AG04450 (cell line): ENCODE data around the gene TTC3. TPM values are rescaled to one million over a fixed set of nuclear protein-coding genes. Genes with fewer than 3 reads are reported as not detected.

Experiments
- CTCF ChIA-PET: fragments of 300-600, 350-600 bp; formaldehyde crosslinking; extraction: SDS; loops from one replicate; lab custom pipeline; 2022; ENCODE audit warnings: antibody characterized with exemption, inconsistent platforms; lab: Charles Lee
- POLR2A ChIA-PET: fragments of 350-600 bp; formaldehyde crosslinking; extraction: SDS; loops from one replicate; lab custom pipeline; 2021; ENCODE audit warnings: antibody characterized with exemption, inconsistent platforms; lab: Yijun Ruan, JAX
- DNase-seq: peaks from one replicate; pipeline ENCODE4 v3.0.0-alpha.2; 2011; ENCODE audit warnings: low read depth, low spot score
- H3K27ac ChIP-seq: one replicate; pipeline ENCODE4 v1.5.1; 2012; ENCODE audit warnings: low read depth, low read length, control low read depth
- H3K27me3 ChIP-seq: one replicate; pipeline ENCODE4 v1.6.0; 2012; ENCODE audit warnings: low read length; ENCODE audit not compliant: control insufficient read depth, insufficient read depth
- H3K4me3 ChIP-seq: 2 replicates; pipeline ENCODE4 v1.5.1; 2011; ENCODE audit warnings: mild to moderate bottlenecking, low read depth, low read length, control low read depth
- H3K9me3 ChIP-seq: 2 replicates; pipeline ENCODE4 v1.5.1; 2012; ENCODE audit warnings: low read length; ENCODE audit not compliant: control insufficient read depth, insufficient read depth
- CTCF ChIP-seq: IDR thresholded peaks from 2 replicates; pipeline ENCODE4 v1.5.1; 2011; ENCODE audit warnings: low read depth, low read length, control low read depth, inconsistent platforms
- polyA plus RNA-seq: library from polyadenylated mRNA; depleted of rRNA; stranded (reverse); fragments of >200 nt; gene quantifications from 2 replicates; pipeline ENCODE4 v1.2.3, GENCODE V29; 2011

The TTC3 gene
- polyA plus RNA-seq, 1 experiment = 224 TPM

- no peaks in the 10 kb centered on the region for H3K9me3 ChIP-seq
- ChIA-PET CTCF (interaction anchor here (1.2 kb wide), 1 partner anchor 177 kb away, joined by 3 read pairs; no protein-coding TSS in a partner anchor), POLR2A (no interaction called here)
- no peak overlapping the region for H3K27ac ChIP-seq
- no peak for DNase-seq
- H3K4me3 ChIP-seq = no peak overlapping the region
- H3K27me3 ChIP-seq = no peaks in the 10 kb centered on the region
- no peak for TF ChIP-seq CTCF
Observed at GRCh38 chr21:37153935-37154350, 80.9 kb downstream of the TTC3 start.

- no peaks in the 10 kb centered on the region for H3K27me3 ChIP-seq
- no peak for DNase-seq
- H3K27ac ChIP-seq = no peak overlapping the region
- ChIA-PET POLR2A (no interaction called here), CTCF (interaction anchor here (0.6 kb wide), 1 partner anchor 1766 kb away, joined by 3 read pairs; no protein-coding TSS in a partner anchor)
- no peaks in the 10 kb centered on the region for H3K9me3 ChIP-seq
- H3K4me3 ChIP-seq = no peak overlapping the region
- TF ChIP-seq CTCF = no peak
Observed at GRCh38 chr21:37155186-37155585, 82.1 kb downstream of the TTC3 start.

GRCh38 chr21:37157938-37158337 is 84.9 kb downstream of the TTC3 start:
- Histone ChIP-seq H3K27ac (no peak overlapping the region), H3K27me3 (no peaks in the 10 kb centered on the region), H3K9me3 (no peaks in the 10 kb centered on the region), H3K4me3 (no peak overlapping the region)
- no peak for DNase-seq
- TF ChIP-seq CTCF = no peak
- POLR2A ChIA-PET = no interaction called here
- CTCF ChIA-PET = interaction anchor here (0.6 to 1.2 kb wide), 2 partner anchors 72 to 738 kb away, joined by 3 read pairs; no protein-coding TSS in a partner anchor

GRCh38 chr21:37159053-37159776 is 86.2 kb downstream of the TTC3 start:
- POLR2A ChIA-PET = no interaction called here
- no peaks in the 10 kb centered on the region for H3K9me3 ChIP-seq
- H3K27ac ChIP-seq = peak overlapping the region; percentile 84
- CTCF ChIA-PET = no interaction called here
- peak; percentile 51 for DNase-seq
- H3K27me3 ChIP-seq = no peaks in the 10 kb centered on the region
- no peak for TF ChIP-seq CTCF
- no peak overlapping the region for H3K4me3 ChIP-seq

- ChIA-PET CTCF (no interaction called here), POLR2A (no interaction called here)
- Histone ChIP-seq H3K4me3 (no peak overlapping the region), H3K9me3 (no peaks in the 10 kb centered on the region), H3K27me3 (no peaks in the 10 kb centered on the region), H3K27ac (no peak overlapping the region)
- DNase-seq = no peak
- TF ChIP-seq CTCF = no peak
Observed at GRCh38 chr21:37159949-37160348, 86.9 kb downstream of the TTC3 start.
